Peyer's patch (tissue), 4 donors: Measurements from ENCODE around the gene SEBOX.
A peak's percentile ranks its signal among the peaks of the same experiment; 100 is the strongest.

Experiments used
- CTCF ChIP-seq, 6 experiments: fragments of 450-650 bp in 4 of 6; fragments of 200-600 bp in 2 of 6; sonication (generic) in 1 of 6; IDR thresholded peaks; one replicate each; pipeline ENCODE4 v1.5.1; 2017 to 2019; ENCODE audit warnings: antibody characterized with exemption in 6 of 6, mild to moderate bottlenecking in 3 of 6, moderate library complexity in 1 of 6
- POLR2A ChIP-seq, 2 donors: fragments of 450-650 bp; IDR thresholded peaks; one replicate each; pipeline ENCODE4 v1.5.1; 2017; ENCODE audit warnings: antibody characterized with exemption in 2 of 2, mild to moderate bottlenecking in 2 of 2, moderate library complexity in 2 of 2

GRCh38 chr17:28335959-28336871, 28.8 kb downstream of the SEBOX start:
- TF ChIP-seq CTCF (IDR thresholded peaks at IDR 0.05), result no peak
- peak in 1 of 2 donors; percentile 9 for TF ChIP-seq POLR2A (IDR thresholded peaks at IDR 0.05)
